SU-DHL-6 (cell line): ENCODE results near the gene EHBP1.

Experiments
- EZH2phosphoT487 ChIP-seq: fragments of 200-600 bp; sonication (generic), shearing (Covaris generic); conservative IDR thresholded peaks from 2 replicates; pipeline ENCODE4 v1.6.1; 2018; ENCODE audit warnings: mild to moderate bottlenecking, antibody characterized with exemption, low read length, moderate library complexity, mixed read lengths
- TF ChIP-seq, protein P1 (sequence below): fragments of 200-600 bp; sonication (generic); IDR thresholded peaks from one replicate; pipeline ENCODE4 v1.5.1; 2017; ENCODE audit warnings: antibody characterized with exemption, mild to moderate bottlenecking, low read length, moderate library complexity; ENCODE audit not compliant: insufficient read depth, poor library complexity, severe bottlenecking

DNA sequence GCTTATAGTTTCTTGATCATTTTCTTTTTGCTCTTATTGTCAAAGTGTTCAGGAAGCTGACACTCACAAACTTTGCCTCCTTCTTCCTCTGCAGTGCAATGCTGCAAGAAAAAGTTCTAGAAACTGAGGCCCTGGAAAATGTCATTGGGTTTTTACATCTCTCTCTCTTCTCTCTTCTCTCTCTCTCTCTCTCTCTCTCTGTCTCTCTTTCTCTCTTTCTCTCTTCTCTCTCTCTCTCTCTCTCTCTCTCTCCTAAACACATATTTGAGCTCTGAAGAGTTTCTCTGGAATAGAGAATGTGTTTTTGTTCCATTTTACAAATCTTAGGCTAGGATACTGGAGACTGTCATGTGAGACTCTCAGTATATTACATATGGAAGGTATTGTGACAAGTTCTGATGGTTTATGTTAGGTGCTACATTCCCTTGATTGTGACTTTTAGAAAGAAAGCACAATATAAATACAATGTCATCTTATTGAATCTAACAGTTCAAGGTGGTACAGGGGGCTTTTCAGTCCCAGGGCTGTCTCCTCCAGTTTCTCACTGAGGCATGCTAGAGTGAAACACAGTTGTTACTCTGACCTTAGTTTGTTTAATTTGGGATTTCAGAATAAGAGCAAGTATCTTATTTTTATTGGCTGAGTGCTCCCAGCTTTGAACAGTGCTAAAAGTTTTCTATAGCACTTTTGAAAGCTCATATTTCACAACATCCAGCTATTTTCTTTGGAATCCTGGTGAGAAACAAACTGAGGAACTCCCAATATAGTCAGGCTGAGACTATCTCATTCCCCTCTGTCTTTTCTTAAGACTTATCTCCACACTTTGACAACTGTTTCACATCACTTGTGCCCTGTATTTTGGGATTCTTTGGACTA, 41.4 kb upstream of the EHBP1 start:
- TF ChIP-seq, protein P1, sequence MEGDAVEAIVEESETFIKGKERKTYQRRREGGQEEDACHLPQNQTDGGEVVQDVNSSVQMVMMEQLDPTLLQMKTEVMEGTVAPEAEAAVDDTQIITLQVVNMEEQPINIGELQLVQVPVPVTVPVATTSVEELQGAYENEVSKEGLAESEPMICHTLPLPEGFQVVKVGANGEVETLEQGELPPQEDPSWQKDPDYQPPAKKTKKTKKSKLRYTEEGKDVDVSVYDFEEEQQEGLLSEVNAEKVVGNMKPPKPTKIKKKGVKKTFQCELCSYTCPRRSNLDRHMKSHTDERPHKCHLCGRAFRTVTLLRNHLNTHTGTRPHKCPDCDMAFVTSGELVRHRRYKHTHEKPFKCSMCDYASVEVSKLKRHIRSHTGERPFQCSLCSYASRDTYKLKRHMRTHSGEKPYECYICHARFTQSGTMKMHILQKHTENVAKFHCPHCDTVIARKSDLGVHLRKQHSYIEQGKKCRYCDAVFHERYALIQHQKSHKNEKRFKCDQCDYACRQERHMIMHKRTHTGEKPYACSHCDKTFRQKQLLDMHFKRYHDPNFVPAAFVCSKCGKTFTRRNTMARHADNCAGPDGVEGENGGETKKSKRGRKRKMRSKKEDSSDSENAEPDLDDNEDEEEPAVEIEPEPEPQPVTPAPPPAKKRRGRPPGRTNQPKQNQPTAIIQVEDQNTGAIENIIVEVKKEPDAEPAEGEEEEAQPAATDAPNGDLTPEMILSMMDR: no peak
- TF ChIP-seq EZH2phosphoT487: no peak
